Mesenchymal stem cell (in vitro differentiated cells and primary cell): ENCODE measurements around the gene AKT3.
A peak's percentile ranks its signal among the peaks of the same experiment; 100 is the strongest.

Source experiments
- DNase-seq: peaks from one replicate; pipeline ENCODE4 v3.0.0-alpha.2; 2013
- H2AFZ ChIP-seq: one replicate; pipeline ENCODE4 v1.6.1; 2013; ENCODE audit warnings: low read depth, mild to moderate bottlenecking, control low read depth, inconsistent platforms, low read length, moderate library complexity
- H2AK5ac ChIP-seq: 2 replicates; pipeline ENCODE4 v1.6.1; 2013; ENCODE audit warnings: low read length, moderate library complexity, mild to moderate bottlenecking, inconsistent platforms; ENCODE audit not compliant: severe bottlenecking
- H2BK120ac ChIP-seq: one replicate; pipeline ENCODE4 v1.6.1; 2013; ENCODE audit warnings: low read depth, mild to moderate bottlenecking, inconsistent platforms, low read length, moderate library complexity
- H2BK12ac ChIP-seq, 2 experiments: one replicate each; pipeline ENCODE4 v1.6.1; 2013; ENCODE audit warnings: inconsistent platforms in 2 of 2, low read length in 2 of 2, mild to moderate bottlenecking in 2 of 2, moderate library complexity in 2 of 2, control low read depth in 1 of 2
- H2BK15ac ChIP-seq: one replicate; pipeline ENCODE4 v1.6.1; 2013; ENCODE audit warnings: mild to moderate bottlenecking, low read depth, inconsistent platforms; ENCODE audit not compliant: poor library complexity, severe bottlenecking
- H2BK5ac ChIP-seq: 2 replicates; pipeline ENCODE4 v1.6.1; 2013; ENCODE audit warnings: low read depth, mild to moderate bottlenecking, low read length, control low read depth, inconsistent platforms; ENCODE audit not compliant: poor library complexity, severe bottlenecking
- H3K14ac ChIP-seq, 2 experiments: one replicate each; pipeline ENCODE4 v1.6.1; 2013; ENCODE audit warnings: inconsistent platforms in 2 of 2, low read length in 2 of 2, control low read depth in 1 of 2, mild to moderate bottlenecking in 1 of 2, moderate library complexity in 1 of 2
- H3K18ac ChIP-seq, 2 experiments: one replicate each; pipeline ENCODE4 v1.6.1; 2013; ENCODE audit warnings: inconsistent platforms in 2 of 2, low read length in 2 of 2, control low read depth in 1 of 2, low read depth in 1 of 2, mild to moderate bottlenecking in 1 of 2
- H3K23ac ChIP-seq, 2 experiments: one replicate each; pipeline ENCODE4 v1.6.1; 2013; ENCODE audit warnings: inconsistent platforms in 2 of 2, low read length in 2 of 2, mild to moderate bottlenecking in 2 of 2, moderate library complexity in 2 of 2, control low read depth in 1 of 2
- H3K27ac ChIP-seq: 2 replicates; pipeline ENCODE4 v1.5.1; 2013; ENCODE audit warnings: mild to moderate bottlenecking, moderate library complexity, low read length, control low read depth, inconsistent platforms; ENCODE audit not compliant: poor library complexity, severe bottlenecking
- H3K27me3 ChIP-seq, 2 experiments: 2 replicates each; pipeline versions ENCODE4 v1.6.1 to v1.7.0; 2013; ENCODE audit warnings: low read length in 2 of 2, mild to moderate bottlenecking in 2 of 2, moderate library complexity in 2 of 2, control low read depth in 1 of 2, inconsistent platforms in 1 of 2; ENCODE audit not compliant: control insufficient read depth in 1 of 2, insufficient read depth in 1 of 2
- H3K36me3 ChIP-seq, 2 experiments: 2 replicates each; pipeline versions ENCODE4 v1.6.1 to v1.7.0; 2013; ENCODE audit warnings: low read length in 2 of 2, control low read depth in 1 of 2, inconsistent platforms in 1 of 2, low read depth in 1 of 2, mild to moderate bottlenecking in 1 of 2; ENCODE audit not compliant: insufficient read depth in 2 of 2, control insufficient read depth in 1 of 2
- H3K4ac ChIP-seq, 2 experiments: one replicate each; pipeline ENCODE4 v1.6.1; 2013; ENCODE audit warnings: inconsistent platforms in 2 of 2, low read length in 2 of 2, mild to moderate bottlenecking in 2 of 2, moderate library complexity in 2 of 2, control low read depth in 1 of 2, low read depth in 1 of 2
- H3K4me1 ChIP-seq: 2 replicates; pipeline ENCODE4 v1.6.1; 2013; ENCODE audit warnings: low read depth, low read length, control low read depth; ENCODE audit not compliant: control insufficient read depth, insufficient read depth
- H3K4me2 ChIP-seq: 2 replicates; pipeline ENCODE4 v1.6.1; 2013; ENCODE audit warnings: low read length, mild to moderate bottlenecking, inconsistent platforms; ENCODE audit not compliant: poor library complexity, severe bottlenecking
- H3K4me3 ChIP-seq, 2 experiments: 2 replicates each; pipeline versions ENCODE4 v1.5.1 to v1.7.0; 2013; ENCODE audit warnings: low read length in 2 of 2, mild to moderate bottlenecking in 2 of 2, control low read depth in 1 of 2, low read depth in 1 of 2; ENCODE audit not compliant: insufficient read depth in 1 of 2
- H3K79me1 ChIP-seq: replicated peaks from 2 replicates; pipeline ENCODE4 v1.6.1; 2013; ENCODE audit warnings: mild to moderate bottlenecking, control low read depth, low read length, inconsistent platforms; ENCODE audit not compliant: poor library complexity, severe bottlenecking
- H3K9ac ChIP-seq: 2 replicates; pipeline ENCODE4 v1.7.0; 2013; ENCODE audit warnings: mild to moderate bottlenecking, low read length, moderate library complexity
- H3K9me3 ChIP-seq: 2 replicates; pipeline ENCODE4 v1.7.0; 2013; ENCODE audit warnings: mild to moderate bottlenecking, low read length; ENCODE audit not compliant: control insufficient read depth
- H4K8ac ChIP-seq: one replicate; pipeline ENCODE4 v1.6.1; 2013; ENCODE audit warnings: inconsistent platforms, mild to moderate bottlenecking, low read length, moderate library complexity
- H4K91ac ChIP-seq: one replicate; pipeline ENCODE4 v1.6.1; 2013; ENCODE audit warnings: mild to moderate bottlenecking, low read length, inconsistent platforms
- WGBS: methylation state at CpG from one replicate; pipeline ENCODE4 v1.1.7; 2013; ENCODE audit warnings: mixed read lengths; 5-methylcytosine and 5-hydroxymethylcytosine counted together

AKT3 gene

DNA sequence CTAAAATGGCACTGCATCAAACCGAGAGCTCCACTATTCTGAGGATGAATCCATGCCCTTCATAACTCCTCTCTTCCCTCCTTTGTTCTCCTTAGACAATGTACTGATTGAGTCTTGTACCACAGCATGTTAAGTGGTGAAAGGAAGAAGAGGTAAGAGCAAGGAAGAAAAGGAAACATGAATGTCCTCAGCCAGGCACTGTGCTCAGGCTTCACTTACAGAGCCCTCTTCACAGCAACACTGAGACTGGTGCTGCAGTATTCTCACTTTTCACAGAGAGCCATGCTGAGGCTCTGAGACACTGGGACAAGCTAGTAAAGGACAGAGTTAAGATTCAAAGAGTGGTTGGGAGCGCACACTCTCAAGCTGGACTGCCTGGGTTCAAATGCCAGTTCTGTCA lies 143.5 kb downstream of the AKT3 start:
- Histone ChIP-seq H2BK120ac (no peak overlapping the region), H3K4me2 (no peak overlapping the region), H2AFZ (no peak overlapping the region), H3K18ac (no peak overlapping the region), H3K4me1 (no peaks in the 10 kb centered on the region), H3K9me3 (no peaks in the 10 kb centered on the region), H3K14ac (peak overlapping the region in 1 of 2 experiments; percentile 7), H2BK15ac (no peak overlapping the region), H3K27me3 (no peaks in the 10 kb centered on the region), H3K4ac (no peak overlapping the region), H2BK5ac (no peak overlapping the region), H4K8ac (no peak overlapping the region), H3K36me3 (no peaks in the 10 kb centered on the region), H2AK5ac (no peak overlapping the region), H3K23ac (peak overlapping the region in 1 of 2 experiments; percentile 94), H3K9ac (no peak overlapping the region), H4K91ac (no peak overlapping the region), H2BK12ac (no peak overlapping the region), H3K4me3 (no peak overlapping the region), H3K79me1 (peaks cover 11% of the 10 kb centered on the region), H3K27ac (no peak overlapping the region)
- 100% methylated on average over 1 of the region's 2 CpGs for WGBS
- no peak for DNase-seq

DNA sequence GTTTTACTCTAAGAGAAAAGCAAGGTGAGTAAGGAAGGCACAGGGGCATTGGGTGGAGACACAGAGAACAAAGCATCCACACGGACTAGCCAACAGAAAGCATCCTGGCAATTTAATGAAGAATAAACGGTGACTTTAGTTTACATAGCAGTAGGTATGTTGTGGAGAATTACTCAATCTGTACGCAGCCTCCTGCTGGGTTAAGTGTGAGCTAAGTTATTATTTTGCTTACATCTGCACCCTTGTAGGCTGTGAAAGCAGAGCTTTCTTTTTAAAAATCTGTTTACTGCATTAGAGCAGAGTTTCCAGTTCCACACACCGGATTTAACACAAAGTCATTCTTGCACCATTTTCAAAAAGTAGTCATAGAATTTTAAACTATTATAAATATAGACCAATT lies 144.5 kb downstream of the AKT3 start:
- H3K9me3 ChIP-seq, result no peaks in the 10 kb centered on the region
- H2BK5ac ChIP-seq, result no peak overlapping the region
- H3K79me1 ChIP-seq, result peaks cover 10% of the 10 kb centered on the region
- H4K91ac ChIP-seq, result no peak overlapping the region
- H2BK15ac ChIP-seq, result no peak overlapping the region
- no peak overlapping the region for H3K4me3 ChIP-seq
- H3K23ac ChIP-seq, result no peak overlapping the region
- H3K4ac ChIP-seq, result no peak overlapping the region
- no peaks in the 10 kb centered on the region for H3K4me1 ChIP-seq
- no peak overlapping the region for H3K4me2 ChIP-seq
- H3K27ac ChIP-seq, result no peak overlapping the region
- no peak overlapping the region for H3K9ac ChIP-seq
- H2BK12ac ChIP-seq, result no peak overlapping the region
- H2BK120ac ChIP-seq, result no peak overlapping the region
- DNase-seq, result no peak
- no peaks in the 10 kb centered on the region for H3K36me3 ChIP-seq
- no peak overlapping the region for H4K8ac ChIP-seq
- no peak overlapping the region for H2AFZ ChIP-seq
- 76% methylated on average over 3 of the region's 4 CpGs for WGBS
- H2AK5ac ChIP-seq, result no peak overlapping the region
- no peaks in the 10 kb centered on the region for H3K27me3 ChIP-seq
- H3K18ac ChIP-seq, result no peak overlapping the region
- H3K14ac ChIP-seq, result no peak overlapping the region

GRCh38 chr1:243701872-243702271 lies 148.2 kb downstream of the AKT3 start:
- no peak overlapping the region for H2AFZ ChIP-seq
- no peak overlapping the region for H3K14ac ChIP-seq
- H2BK12ac ChIP-seq, result no peak overlapping the region
- H4K91ac ChIP-seq, result no peak overlapping the region
- H3K23ac ChIP-seq, result no peak overlapping the region
- H3K4me1 ChIP-seq, result no peaks in the 10 kb centered on the region
- H3K9me3 ChIP-seq, result no peaks in the 10 kb centered on the region
- H2BK15ac ChIP-seq, result no peak overlapping the region
- H3K36me3 ChIP-seq, result no peaks in the 10 kb centered on the region
- peaks cover 15% of the 10 kb centered on the region for H3K79me1 ChIP-seq
- H4K8ac ChIP-seq, result no peak overlapping the region
- H3K4me2 ChIP-seq, result no peak overlapping the region
- H3K4me3 ChIP-seq, result no peak overlapping the region
- no peak overlapping the region for H3K4ac ChIP-seq
- no peak overlapping the region for H3K9ac ChIP-seq
- H2AK5ac ChIP-seq, result no peak overlapping the region
- no peak overlapping the region for H2BK5ac ChIP-seq
- 100% methylated on average over 1 of the region's 3 CpGs for WGBS
- no peaks in the 10 kb centered on the region for H3K27me3 ChIP-seq
- H2BK120ac ChIP-seq, result no peak overlapping the region
- no peak overlapping the region for H3K18ac ChIP-seq
- no peak for DNase-seq
- H3K27ac ChIP-seq, result no peak overlapping the region

- peaks cover 0 to 21% of the 10 kb centered on the region in 2 experiments for H3K36me3 ChIP-seq
- H2AK5ac ChIP-seq, result no peak overlapping the region
- H3K18ac ChIP-seq, result no peak overlapping the region
- H4K91ac ChIP-seq, result no peak overlapping the region
- H3K9ac ChIP-seq, result no peak overlapping the region
- H3K4ac ChIP-seq, result no peak overlapping the region
- no peak overlapping the region for H2BK5ac ChIP-seq
- no peak for DNase-seq
- H3K14ac ChIP-seq, result no peak overlapping the region
- H4K8ac ChIP-seq, result no peak overlapping the region
- H3K4me2 ChIP-seq, result no peak overlapping the region
- no peak overlapping the region for H2BK120ac ChIP-seq
- no peak overlapping the region for H3K27ac ChIP-seq
- H3K23ac ChIP-seq, result no peak overlapping the region
- no CpG with 5 or more reads among the region's 1 CpG for WGBS
- no peak overlapping the region for H3K4me3 ChIP-seq
- no peaks in the 10 kb centered on the region for H3K27me3 ChIP-seq
- no peak overlapping the region for H2BK15ac ChIP-seq
- H2AFZ ChIP-seq, result no peak overlapping the region
- no peak overlapping the region for H2BK12ac ChIP-seq
- H3K9me3 ChIP-seq, result no peaks in the 10 kb centered on the region
- H3K79me1 ChIP-seq, result peaks cover 9% of the 10 kb centered on the region
- no peaks in the 10 kb centered on the region for H3K4me1 ChIP-seq
These were observed 156.2 kb downstream of the AKT3 start for GRCh38 chr1:243693800-243694199.
